Measurements from ENCODE around the gene CBL. TPM values are rescaled to one million over a fixed set of nuclear protein-coding genes. Genes with fewer than 3 reads are reported as not detected.

CBL gene
- polyA plus RNA-seq, 1 of the 3 experiments (the other 2 are of a cell fraction), result 9.5 TPM

DNA sequence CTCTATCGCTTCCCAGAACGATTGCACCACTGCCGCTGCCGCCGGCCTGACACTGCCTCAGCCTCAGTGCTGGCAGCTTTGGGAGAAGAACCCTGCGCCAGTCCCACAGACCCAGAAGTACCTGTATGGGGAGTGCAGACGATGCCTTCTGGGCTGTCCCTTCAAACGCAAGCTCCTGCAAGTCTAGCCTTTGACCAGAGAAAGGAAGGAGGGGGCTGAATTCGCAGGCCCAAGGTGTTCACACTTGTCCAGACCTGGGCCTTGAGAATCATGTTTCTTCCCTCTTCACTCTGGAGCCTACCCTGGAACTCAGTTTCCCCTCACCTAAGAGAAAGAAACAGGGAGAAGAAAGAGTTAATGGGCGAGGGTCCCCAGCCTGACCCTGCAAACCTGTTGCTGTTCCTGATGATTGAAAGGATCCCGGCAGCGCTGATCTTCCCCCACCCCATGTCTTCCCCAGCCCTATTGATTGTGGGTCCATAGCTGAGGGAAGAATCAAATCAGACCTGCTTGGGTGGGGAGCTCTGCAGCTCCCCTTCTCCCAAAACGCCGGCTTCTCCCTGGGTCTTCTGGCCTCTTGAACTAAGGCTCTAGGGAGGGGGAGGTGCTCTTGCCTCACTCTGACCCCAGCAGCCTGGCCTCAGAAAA lies 111.6 kb downstream of the CBL start:
- H3K27ac ChIP-seq (ENCODE audit: low read depth in 2 of 2, low read length in 1 of 2), result no peak overlapping the region
- H3K4me2 ChIP-seq, result peak overlapping the region; percentile 24; the same call in 1 of the 2 replicates
- H3K36me3 ChIP-seq (replicated peaks in 1 of 2; ENCODE audit: control insufficient read depth in 1 of 2, insufficient read depth in 2 of 2, low read length in 1 of 2), result no peaks in the 10 kb centered on the region
- H3K4me1 ChIP-seq (ENCODE audit: control insufficient read depth in 1 of 2, insufficient read depth in 2 of 2, low read depth in 1 of 2, low read length in 1 of 2), result peaks cover 12 to 31% of the 10 kb centered on the region in 2 experiments; a peak in 2 of 4 replicates
- H3K27me3 ChIP-seq (ENCODE audit: insufficient read depth), result no peaks in the 10 kb centered on the region
- H3K9ac ChIP-seq, result no peak overlapping the region
- DNase-seq, result peak; percentile 16
- 93% methylated on average over 9 of the region's 14 CpGs for WGBS (ENCODE audit: low lambda C conversion rate)
- H3K79me2 ChIP-seq (ENCODE audit: insufficient read depth), result no peaks in the 10 kb centered on the region
- H4K20me1 ChIP-seq (ENCODE audit: insufficient read depth), result no peaks in the 10 kb centered on the region
- ChIA-PET CTCF (interaction anchor here (0.6 to 4.8 kb wide), 11 partner anchors 11 to 173 kb away, joined by 3 to 18 read pairs (median 7); partner anchors contain the start of gene CBL), POLR2A (interaction anchor here (1.1 kb wide), 1 partner anchor 210 kb away, joined by 3 read pairs; no protein-coding TSS in a partner anchor)
- TF ChIP-seq JUND (IDR thresholded peaks at IDR 0.05), result no peak
- TF ChIP-seq RFX5 (IDR thresholded peaks at IDR 0.05; ENCODE audit: low read length), result no peak
- no peak for TF ChIP-seq FOXM1 (IDR thresholded peaks at IDR 0.05; ENCODE audit: low read depth)
- TF ChIP-seq, protein P1, sequence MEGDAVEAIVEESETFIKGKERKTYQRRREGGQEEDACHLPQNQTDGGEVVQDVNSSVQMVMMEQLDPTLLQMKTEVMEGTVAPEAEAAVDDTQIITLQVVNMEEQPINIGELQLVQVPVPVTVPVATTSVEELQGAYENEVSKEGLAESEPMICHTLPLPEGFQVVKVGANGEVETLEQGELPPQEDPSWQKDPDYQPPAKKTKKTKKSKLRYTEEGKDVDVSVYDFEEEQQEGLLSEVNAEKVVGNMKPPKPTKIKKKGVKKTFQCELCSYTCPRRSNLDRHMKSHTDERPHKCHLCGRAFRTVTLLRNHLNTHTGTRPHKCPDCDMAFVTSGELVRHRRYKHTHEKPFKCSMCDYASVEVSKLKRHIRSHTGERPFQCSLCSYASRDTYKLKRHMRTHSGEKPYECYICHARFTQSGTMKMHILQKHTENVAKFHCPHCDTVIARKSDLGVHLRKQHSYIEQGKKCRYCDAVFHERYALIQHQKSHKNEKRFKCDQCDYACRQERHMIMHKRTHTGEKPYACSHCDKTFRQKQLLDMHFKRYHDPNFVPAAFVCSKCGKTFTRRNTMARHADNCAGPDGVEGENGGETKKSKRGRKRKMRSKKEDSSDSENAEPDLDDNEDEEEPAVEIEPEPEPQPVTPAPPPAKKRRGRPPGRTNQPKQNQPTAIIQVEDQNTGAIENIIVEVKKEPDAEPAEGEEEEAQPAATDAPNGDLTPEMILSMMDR (IDR thresholded peaks at IDR 0.05), result no peak
- no peak for TF ChIP-seq FOSL2 (IDR thresholded peaks at IDR 0.05; ENCODE audit: borderline replicate concordance, low read depth)
- no peak for TF ChIP-seq SMC3 (IDR thresholded peaks at IDR 0.05; ENCODE audit: low read depth, low read length)
- TF ChIP-seq, protein P2, sequence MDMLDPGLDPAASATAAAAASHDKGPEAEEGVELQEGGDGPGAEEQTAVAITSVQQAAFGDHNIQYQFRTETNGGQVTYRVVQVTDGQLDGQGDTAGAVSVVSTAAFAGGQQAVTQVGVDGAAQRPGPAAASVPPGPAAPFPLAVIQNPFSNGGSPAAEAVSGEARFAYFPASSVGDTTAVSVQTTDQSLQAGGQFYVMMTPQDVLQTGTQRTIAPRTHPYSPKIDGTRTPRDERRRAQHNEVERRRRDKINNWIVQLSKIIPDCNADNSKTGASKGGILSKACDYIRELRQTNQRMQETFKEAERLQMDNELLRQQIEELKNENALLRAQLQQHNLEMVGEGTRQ (IDR thresholded peaks at IDR 0.05; ENCODE audit: borderline replicate concordance, low read depth, low read length), result no peak
- no peak for TF ChIP-seq TEAD4 (IDR thresholded peaks at IDR 0.05; ENCODE audit: borderline replicate concordance, insufficient read depth)
- no peak for TF ChIP-seq RXRA (IDR thresholded peaks at IDR 0.05; ENCODE audit: borderline replicate concordance, low read depth)
- no peak for TF ChIP-seq TAF1 (IDR thresholded peaks at IDR 0.05; ENCODE audit: borderline replicate concordance, low read depth, low read length)
- TF ChIP-seq, protein P3, sequence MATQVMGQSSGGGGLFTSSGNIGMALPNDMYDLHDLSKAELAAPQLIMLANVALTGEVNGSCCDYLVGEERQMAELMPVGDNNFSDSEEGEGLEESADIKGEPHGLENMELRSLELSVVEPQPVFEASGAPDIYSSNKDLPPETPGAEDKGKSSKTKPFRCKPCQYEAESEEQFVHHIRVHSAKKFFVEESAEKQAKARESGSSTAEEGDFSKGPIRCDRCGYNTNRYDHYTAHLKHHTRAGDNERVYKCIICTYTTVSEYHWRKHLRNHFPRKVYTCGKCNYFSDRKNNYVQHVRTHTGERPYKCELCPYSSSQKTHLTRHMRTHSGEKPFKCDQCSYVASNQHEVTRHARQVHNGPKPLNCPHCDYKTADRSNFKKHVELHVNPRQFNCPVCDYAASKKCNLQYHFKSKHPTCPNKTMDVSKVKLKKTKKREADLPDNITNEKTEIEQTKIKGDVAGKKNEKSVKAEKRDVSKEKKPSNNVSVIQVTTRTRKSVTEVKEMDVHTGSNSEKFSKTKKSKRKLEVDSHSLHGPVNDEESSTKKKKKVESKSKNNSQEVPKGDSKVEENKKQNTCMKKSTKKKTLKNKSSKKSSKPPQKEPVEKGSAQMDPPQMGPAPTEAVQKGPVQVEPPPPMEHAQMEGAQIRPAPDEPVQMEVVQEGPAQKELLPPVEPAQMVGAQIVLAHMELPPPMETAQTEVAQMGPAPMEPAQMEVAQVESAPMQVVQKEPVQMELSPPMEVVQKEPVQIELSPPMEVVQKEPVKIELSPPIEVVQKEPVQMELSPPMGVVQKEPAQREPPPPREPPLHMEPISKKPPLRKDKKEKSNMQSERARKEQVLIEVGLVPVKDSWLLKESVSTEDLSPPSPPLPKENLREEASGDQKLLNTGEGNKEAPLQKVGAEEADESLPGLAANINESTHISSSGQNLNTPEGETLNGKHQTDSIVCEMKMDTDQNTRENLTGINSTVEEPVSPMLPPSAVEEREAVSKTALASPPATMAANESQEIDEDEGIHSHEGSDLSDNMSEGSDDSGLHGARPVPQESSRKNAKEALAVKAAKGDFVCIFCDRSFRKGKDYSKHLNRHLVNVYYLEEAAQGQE (IDR thresholded peaks at IDR 0.05; ENCODE audit: low read depth, low read length), result no peak
- TF ChIP-seq, protein P4, sequence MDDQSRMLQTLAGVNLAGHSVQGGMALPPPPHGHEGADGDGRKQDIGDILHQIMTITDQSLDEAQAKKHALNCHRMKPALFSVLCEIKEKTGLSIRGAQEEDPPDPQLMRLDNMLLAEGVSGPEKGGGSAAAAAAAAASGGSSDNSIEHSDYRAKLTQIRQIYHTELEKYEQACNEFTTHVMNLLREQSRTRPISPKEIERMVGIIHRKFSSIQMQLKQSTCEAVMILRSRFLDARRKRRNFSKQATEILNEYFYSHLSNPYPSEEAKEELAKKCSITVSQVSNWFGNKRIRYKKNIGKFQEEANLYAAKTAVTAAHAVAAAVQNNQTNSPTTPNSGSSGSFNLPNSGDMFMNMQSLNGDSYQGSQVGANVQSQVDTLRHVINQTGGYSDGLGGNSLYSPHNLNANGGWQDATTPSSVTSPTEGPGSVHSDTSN (IDR thresholded peaks at IDR 0.05), result no peak
- TF ChIP-seq NFIC (IDR thresholded peaks at IDR 0.05; ENCODE audit: borderline replicate concordance), result no peak
- TF ChIP-seq, protein P5, sequence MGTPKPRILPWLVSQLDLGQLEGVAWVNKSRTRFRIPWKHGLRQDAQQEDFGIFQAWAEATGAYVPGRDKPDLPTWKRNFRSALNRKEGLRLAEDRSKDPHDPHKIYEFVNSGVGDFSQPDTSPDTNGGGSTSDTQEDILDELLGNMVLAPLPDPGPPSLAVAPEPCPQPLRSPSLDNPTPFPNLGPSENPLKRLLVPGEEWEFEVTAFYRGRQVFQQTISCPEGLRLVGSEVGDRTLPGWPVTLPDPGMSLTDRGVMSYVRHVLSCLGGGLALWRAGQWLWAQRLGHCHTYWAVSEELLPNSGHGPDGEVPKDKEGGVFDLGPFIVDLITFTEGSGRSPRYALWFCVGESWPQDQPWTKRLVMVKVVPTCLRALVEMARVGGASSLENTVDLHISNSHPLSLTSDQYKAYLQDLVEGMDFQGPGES (IDR thresholded peaks at IDR 0.05; ENCODE audit: low read depth, low read length), result no peak
- no peak for TF ChIP-seq EP300 (IDR thresholded peaks at IDR 0.05; ENCODE audit: borderline replicate concordance in 1 of 2, low read depth in 1 of 2, low read length in 1 of 2)
- TF ChIP-seq GATA2 (CRISPR knock-in tag; IDR thresholded peaks at IDR 0.05), result no peak
- TF ChIP-seq, protein P6, sequence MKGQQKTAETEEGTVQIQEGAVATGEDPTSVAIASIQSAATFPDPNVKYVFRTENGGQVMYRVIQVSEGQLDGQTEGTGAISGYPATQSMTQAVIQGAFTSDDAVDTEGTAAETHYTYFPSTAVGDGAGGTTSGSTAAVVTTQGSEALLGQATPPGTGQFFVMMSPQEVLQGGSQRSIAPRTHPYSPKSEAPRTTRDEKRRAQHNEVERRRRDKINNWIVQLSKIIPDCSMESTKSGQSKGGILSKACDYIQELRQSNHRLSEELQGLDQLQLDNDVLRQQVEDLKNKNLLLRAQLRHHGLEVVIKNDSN (IDR thresholded peaks at IDR 0.05; ENCODE audit: borderline replicate concordance, low read depth), result no peak
- H3K9me3 ChIP-seq, result no peaks in the 10 kb centered on the region
- peaks cover 11% of the 10 kb centered on the region for H3F3A ChIP-seq (replicated peaks; ENCODE audit: insufficient read depth)
- no peak overlapping the region for H2AFZ ChIP-seq (ENCODE audit: low read depth)
- no peaks in the 10 kb centered on the region for H3K9me2 ChIP-seq
- H3K4me3 ChIP-seq (ENCODE audit: low read depth in 2 of 2, low read length in 1 of 2), result peak overlapping the region in 1 of 2 experiments; percentile 55; a peak in 1 of 4 replicates
